Neuron (in vitro differentiated cells): Measurements from ENCODE around the gene CBY1.

ENCODE experiments used
- H2AFZ ChIP-seq: one replicate; pipeline ENCODE4 v1.6.1; 2013; ENCODE audit warnings: low read depth, mild to moderate bottlenecking, inconsistent platforms, low read length, moderate library complexity
- H3K27me3 ChIP-seq: one replicate; pipeline ENCODE4 v1.6.1; 2013; ENCODE audit warnings: low read length; ENCODE audit not compliant: insufficient read depth
- H3K36me3 ChIP-seq: one replicate; pipeline ENCODE4 v1.6.1; 2013; ENCODE audit warnings: low read length; ENCODE audit not compliant: insufficient read depth
- H3K4me1 ChIP-seq: one replicate; pipeline ENCODE4 v1.6.1; 2013; ENCODE audit warnings: low read length; ENCODE audit not compliant: insufficient read depth
- H3K4me3 ChIP-seq: 2 replicates; pipeline ENCODE4 v1.5.1; 2013; ENCODE audit warnings: mild to moderate bottlenecking, low read length, moderate library complexity
- H3K9me3 ChIP-seq: one replicate; pipeline ENCODE4 v1.6.1; 2013; ENCODE audit warnings: low read length

The CBY1 gene

DNA sequence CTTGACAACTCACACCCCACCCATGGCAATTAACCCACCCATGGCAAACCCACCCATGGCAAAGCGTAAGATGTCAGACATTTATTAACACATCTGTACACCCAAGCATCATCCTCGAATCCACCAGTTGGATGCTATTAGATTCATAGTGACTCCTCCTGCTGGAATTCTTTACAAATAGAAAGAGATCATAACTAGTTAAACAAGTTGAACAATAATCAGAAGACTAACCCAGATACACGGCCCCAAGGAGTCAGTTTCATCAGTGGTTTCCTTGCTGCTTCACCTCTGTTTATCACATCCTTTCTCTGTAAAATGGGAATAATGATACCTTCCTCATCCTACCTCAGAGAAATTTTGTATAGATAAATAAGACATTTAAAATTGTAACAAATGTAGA is 54.4 kb downstream of the CBY1 start:
- no peaks in the 10 kb centered on the region for H3K27me3 ChIP-seq

DNA sequence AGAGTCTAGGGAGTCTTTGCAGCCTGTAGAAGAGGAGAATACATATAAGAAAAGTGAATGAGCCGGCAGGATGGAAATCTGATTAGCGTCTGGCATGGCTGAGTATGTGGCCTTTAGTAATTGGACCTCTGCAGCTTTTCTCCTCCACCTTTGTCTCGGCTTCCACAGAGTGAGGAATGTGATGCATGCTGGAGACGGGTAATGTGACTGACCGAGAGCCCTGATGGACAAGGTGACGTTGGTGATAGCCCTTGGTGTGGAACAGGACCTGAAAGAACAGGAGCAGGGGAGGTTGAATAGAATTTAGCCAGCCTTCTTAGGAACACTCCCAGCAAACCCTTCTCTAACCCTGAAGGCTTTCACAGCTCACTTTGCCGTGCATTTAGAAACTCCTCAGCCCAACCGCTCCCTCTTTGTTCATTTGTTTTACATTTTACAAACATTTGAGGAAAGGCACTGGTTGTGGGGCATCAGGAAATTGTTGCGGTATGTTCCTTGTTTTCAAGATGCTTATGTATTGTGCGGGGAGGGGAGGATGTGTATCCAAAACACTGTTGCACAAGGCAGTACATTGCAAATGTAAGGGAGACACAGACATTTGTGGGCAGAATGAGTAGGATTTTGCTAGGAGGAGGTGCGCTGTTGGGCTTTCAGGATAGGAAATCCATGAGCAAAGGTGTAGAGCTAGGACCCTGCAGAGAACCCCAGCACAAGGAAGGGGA is 56.2 kb downstream of the CBY1 start:
- H3K36me3 ChIP-seq: peaks cover 47% of the 10 kb centered on the region
- H3K4me3 ChIP-seq: no peak overlapping the region

More for the DNA sequence above, 54.4 kb downstream of the CBY1 start:
- Histone ChIP-seq H2AFZ (no peak overlapping the region), H3K9me3 (no peaks in the 10 kb centered on the region), H3K36me3 (peaks cover 29% of the 10 kb centered on the region), H3K4me1 (peaks cover 16% of the 10 kb centered on the region), H3K4me3 (no peak overlapping the region)

GRCh38 chr22:38713921-38714320 is 57.5 kb downstream of the CBY1 start:
- Histone ChIP-seq H2AFZ (no peak overlapping the region), H3K27me3 (no peaks in the 10 kb centered on the region), H3K4me3 (no peak overlapping the region), H3K4me1 (no peaks in the 10 kb centered on the region), H3K9me3 (no peaks in the 10 kb centered on the region), H3K36me3 (peaks cover 55% of the 10 kb centered on the region)

More for the DNA sequence above, 56.2 kb downstream of the CBY1 start:
- Histone ChIP-seq H3K9me3 (no peaks in the 10 kb centered on the region), H3K27me3 (no peaks in the 10 kb centered on the region), H2AFZ (no peak overlapping the region), H3K4me1 (peaks cover 2% of the 10 kb centered on the region)

DNA sequence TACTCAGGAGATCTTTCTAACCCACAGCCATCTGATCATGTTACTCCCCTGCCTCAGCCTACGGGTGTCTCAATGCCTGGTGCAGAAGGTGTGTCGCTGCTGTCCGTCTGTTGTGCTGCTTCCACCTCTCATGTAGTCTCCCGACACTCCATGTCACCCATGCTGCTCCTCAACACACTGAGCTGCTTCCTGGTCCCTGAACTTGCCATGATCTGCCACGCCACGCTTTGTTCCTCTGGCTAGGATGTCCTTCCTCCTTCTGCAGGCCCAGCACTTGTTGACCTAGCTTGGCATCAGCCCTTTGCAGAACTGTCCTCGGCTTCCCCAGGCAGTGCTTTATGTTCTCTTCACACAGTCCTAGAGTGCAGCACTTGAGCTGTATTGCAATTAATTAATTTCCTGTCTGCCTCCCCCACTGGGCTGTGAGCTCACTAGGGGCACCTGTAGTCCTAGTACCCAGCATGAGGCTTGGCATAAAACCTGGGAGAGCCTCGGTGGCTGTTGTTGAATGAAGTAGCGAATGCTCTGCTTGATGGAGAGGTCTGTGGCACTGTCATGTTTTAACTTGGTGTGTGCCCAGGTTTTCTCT is 58.8 kb downstream of the CBY1 start:
- peaks cover 46% of the 10 kb centered on the region for H3K36me3 ChIP-seq
- H3K4me3 ChIP-seq: no peak overlapping the region
- H3K4me1 ChIP-seq: no peaks in the 10 kb centered on the region
- H3K27me3 ChIP-seq: no peaks in the 10 kb centered on the region
- no peaks in the 10 kb centered on the region for H3K9me3 ChIP-seq
- no peak overlapping the region for H2AFZ ChIP-seq

- no peak overlapping the region for H2AFZ ChIP-seq
- no peaks in the 10 kb centered on the region for H3K9me3 ChIP-seq
- H3K36me3 ChIP-seq: peaks cover 46% of the 10 kb centered on the region
- H3K4me1 ChIP-seq: no peaks in the 10 kb centered on the region
- H3K27me3 ChIP-seq: no peaks in the 10 kb centered on the region
- no peak overlapping the region for H3K4me3 ChIP-seq
Observed at GRCh38 chr22:38715852-38716251, 59.4 kb downstream of the CBY1 start.

DNA sequence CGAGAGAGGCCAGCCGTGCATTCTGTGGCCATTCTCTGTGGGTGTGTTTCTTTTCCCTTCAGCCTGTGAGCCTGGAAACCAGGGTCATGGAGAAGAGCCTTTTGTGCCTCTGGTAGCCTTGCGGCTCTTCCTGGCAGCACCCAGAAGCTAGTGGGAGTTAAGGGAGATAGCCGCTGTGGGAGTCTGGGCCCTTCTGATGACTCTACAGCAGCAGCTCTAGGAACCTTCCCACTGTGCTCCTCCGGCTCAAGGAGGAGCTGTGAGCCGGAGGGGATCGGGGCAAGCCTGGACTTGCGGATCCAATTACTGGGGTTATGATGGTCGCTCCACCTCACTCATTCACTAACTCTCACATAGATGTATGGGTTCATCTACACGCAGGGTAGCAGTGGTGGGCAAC is 59.8 kb downstream of the CBY1 start:
- Histone ChIP-seq H3K36me3 (peaks cover 44% of the 10 kb centered on the region), H2AFZ (no peak overlapping the region), H3K4me3 (no peak overlapping the region), H3K27me3 (no peaks in the 10 kb centered on the region), H3K9me3 (no peaks in the 10 kb centered on the region), H3K4me1 (no peaks in the 10 kb centered on the region)

DNA sequence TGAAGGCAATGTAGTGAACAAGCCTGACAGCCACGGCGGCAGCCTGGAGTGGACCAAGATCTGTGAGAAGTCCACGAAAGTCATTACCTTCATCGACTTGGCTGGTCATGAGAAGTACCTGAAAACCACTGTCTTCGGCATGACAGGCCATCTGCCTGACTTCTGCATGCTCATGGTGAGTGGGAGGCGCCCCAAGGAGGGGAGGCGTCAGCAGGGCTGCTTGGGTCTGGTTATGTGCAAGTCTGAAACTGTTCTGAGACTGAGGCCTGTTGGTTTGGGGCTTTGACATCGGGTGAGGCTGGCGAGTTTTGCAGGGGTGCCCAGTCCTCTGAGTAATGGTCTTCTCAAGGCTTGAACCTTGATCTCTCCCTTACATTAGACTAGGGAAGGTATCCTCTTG is 60.4 kb downstream of the CBY1 start:
- Histone ChIP-seq H3K27me3 (no peaks in the 10 kb centered on the region), H3K4me3 (no peak overlapping the region), H3K36me3 (peaks cover 48% of the 10 kb centered on the region), H2AFZ (no peak overlapping the region), H3K4me1 (no peaks in the 10 kb centered on the region), H3K9me3 (no peaks in the 10 kb centered on the region)

GRCh38 chr22:38717244-38717643 is 60.8 kb downstream of the CBY1 start:
- Histone ChIP-seq H3K9me3 (no peaks in the 10 kb centered on the region), H3K4me3 (no peak overlapping the region), H3K36me3 (peaks cover 51% of the 10 kb centered on the region), H3K4me1 (no peaks in the 10 kb centered on the region), H3K27me3 (no peaks in the 10 kb centered on the region), H2AFZ (no peak overlapping the region)

- peaks cover 63% of the 10 kb centered on the region for H3K36me3 ChIP-seq
- no peaks in the 10 kb centered on the region for H3K4me1 ChIP-seq
- no peaks in the 10 kb centered on the region for H3K9me3 ChIP-seq
- H3K4me3 ChIP-seq: no peak overlapping the region
- no peaks in the 10 kb centered on the region for H3K27me3 ChIP-seq
- no peak overlapping the region for H2AFZ ChIP-seq
Observed at GRCh38 chr22:38718414-38718813, 62.0 kb downstream of the CBY1 start.

- no peak overlapping the region for H3K4me3 ChIP-seq
- no peaks in the 10 kb centered on the region for H3K27me3 ChIP-seq
- H3K4me1 ChIP-seq: no peaks in the 10 kb centered on the region
- peaks cover 71% of the 10 kb centered on the region for H3K36me3 ChIP-seq
- H3K9me3 ChIP-seq: no peaks in the 10 kb centered on the region
- H2AFZ ChIP-seq: no peak overlapping the region
Observed at GRCh38 chr22:38719196-38719595, 62.8 kb downstream of the CBY1 start.

- Histone ChIP-seq H3K9me3 (no peaks in the 10 kb centered on the region), H3K4me1 (no peaks in the 10 kb centered on the region), H3K4me3 (no peak overlapping the region), H2AFZ (no peak overlapping the region), H3K36me3 (peaks cover 78% of the 10 kb centered on the region), H3K27me3 (no peaks in the 10 kb centered on the region)
Observed at GRCh38 chr22:38720350-38720749, 63.9 kb downstream of the CBY1 start.

DNA sequence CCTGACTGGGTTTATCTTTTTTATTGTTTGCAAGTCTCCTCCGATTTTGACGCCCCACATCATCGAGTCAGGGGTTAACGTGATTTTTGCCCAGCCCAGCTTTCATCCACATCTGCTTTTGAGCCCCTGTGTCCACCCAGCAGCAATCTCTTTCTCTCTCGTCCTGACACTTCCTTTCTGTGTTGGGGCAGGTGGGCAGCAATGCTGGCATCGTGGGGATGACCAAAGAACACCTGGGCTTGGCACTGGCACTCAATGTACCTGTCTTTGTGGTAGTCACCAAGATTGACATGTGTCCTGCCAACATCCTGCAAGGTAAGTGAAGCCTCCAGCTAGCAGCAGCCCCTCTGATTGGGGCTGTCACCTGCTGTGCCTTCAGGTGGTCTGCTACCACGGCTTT is 65.1 kb downstream of the CBY1 start:
- H3K27me3 ChIP-seq: no peaks in the 10 kb centered on the region
- no peaks in the 10 kb centered on the region for H3K4me1 ChIP-seq
- peaks cover 78% of the 10 kb centered on the region for H3K36me3 ChIP-seq
- no peak overlapping the region for H3K4me3 ChIP-seq
- no peak overlapping the region for H2AFZ ChIP-seq
- H3K9me3 ChIP-seq: no peaks in the 10 kb centered on the region
